TTC549 (cell line): ENCODE results near the gene LEO1.
"Not testable (repeated sequence)": the region's sequence is repeated elsewhere in the genome, so short reads cannot be mapped to it uniquely, and the experiment has no call there.

Source experiments
- FAIRE-seq: peaks from 2 replicates; lab custom pipeline; 2012; peaks lifted over from hg19 to GRCh38; lab: Jason Lieb, UNC

The LEO1 gene

GRCh38 chr15:52003089-52003488 is 31.5 kb upstream of the LEO1 start:
- FAIRE-seq: not testable (repeated sequence)

- no peak for FAIRE-seq
Observed at GRCh38 chr15:52002351-52002750, 30.8 kb upstream of the LEO1 start.

DNA sequence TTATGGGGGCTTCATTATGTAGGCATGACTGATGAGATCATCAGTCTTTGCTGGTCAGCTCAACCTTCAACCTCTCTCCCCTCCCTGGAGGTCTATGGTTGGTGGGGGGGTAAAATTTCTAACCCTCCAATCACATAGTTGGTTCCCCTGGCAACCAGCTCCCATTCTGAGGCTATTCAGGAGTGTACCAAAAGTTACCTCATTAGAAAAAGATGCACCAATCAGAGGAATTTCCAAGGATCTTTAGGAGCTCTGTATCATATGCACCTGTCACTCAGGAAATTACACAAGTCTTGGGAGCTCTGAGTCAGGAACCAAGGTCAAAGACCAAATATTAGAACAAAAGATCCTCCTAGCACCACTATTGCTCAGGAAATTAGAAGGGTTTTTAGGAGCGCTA is 21.4 kb upstream of the LEO1 start:
- FAIRE-seq: no peak

- FAIRE-seq: no peak
Observed at GRCh38 chr15:51991141-51991540, 19.6 kb upstream of the LEO1 start.

- no peak for FAIRE-seq
Observed at GRCh38 chr15:51982770-51983103, 11.2 kb upstream of the LEO1 start.

- peak; percentile 41 for FAIRE-seq
Observed at GRCh38 chr15:51982013-51982769, 10.6 kb upstream of the LEO1 start.

GRCh38 chr15:51973775-51974174 is 2.2 kb upstream of the LEO1 start:
- FAIRE-seq: no peak

DNA sequence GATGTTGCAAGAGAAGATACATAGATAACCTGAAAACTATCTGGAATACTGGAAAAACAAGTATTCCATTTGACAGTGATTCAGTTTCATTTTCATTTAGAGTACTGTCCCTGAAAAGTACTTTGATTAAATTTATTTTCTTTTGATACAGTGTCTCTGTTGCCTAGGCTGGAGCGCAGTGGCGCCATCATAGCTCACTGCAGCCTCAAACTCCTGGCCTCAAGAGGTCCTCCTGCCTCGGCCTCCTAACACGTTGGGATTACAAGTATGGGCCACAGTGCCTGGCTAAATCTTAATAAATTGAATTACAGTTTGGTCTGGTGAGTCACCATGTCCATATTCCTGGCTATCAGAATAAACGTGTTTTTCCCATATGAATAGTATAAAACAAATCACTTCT is 1.6 kb upstream of the LEO1 start:
- FAIRE-seq: no peak

GRCh38 chr15:51971032-51971374 is 575 bp downstream of the LEO1 start:
- FAIRE-seq: no peak

- no peak for FAIRE-seq
Observed at GRCh38 chr15:51970132-51970817, 1.3 kb downstream of the LEO1 start.

DNA sequence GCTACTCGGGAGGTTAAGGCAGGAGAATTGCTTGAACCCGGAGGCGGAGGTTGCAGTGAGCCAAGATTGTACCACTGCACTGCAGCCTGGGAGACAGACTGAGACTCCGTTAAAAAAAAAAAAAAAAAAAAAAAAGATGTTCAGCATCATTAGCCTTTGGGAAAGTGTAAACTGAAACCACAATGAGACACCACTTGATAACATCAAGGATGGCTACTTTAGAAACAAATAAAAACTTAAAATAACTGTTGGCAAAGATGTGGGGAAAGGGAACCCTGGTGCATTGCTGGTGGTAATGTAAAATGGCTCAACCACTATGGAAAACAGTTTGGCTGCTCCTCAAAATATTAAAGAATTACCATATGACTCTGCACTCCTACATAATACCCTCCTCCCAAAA is 1.9 kb downstream of the LEO1 start:
- no peak for FAIRE-seq

DNA sequence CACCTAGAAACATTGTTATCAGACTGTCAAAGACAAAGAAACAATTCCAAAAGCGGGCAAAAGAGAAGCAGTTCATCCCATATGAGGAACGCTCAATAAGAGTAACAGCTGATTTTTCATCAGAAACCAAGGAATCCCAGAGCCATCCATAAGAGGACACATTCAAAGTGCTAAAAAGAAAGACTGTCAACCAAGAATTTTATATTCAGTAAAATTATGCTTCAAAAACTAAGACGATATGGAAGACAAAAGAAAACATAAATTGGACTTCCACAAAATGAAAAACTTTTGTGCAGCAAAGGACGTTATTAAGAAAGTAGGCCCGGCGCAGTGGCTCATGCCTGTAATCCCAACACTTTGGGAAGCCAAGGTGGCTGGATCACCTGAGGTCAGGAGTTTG is 4.0 kb downstream of the LEO1 start:
- no peak for FAIRE-seq

DNA sequence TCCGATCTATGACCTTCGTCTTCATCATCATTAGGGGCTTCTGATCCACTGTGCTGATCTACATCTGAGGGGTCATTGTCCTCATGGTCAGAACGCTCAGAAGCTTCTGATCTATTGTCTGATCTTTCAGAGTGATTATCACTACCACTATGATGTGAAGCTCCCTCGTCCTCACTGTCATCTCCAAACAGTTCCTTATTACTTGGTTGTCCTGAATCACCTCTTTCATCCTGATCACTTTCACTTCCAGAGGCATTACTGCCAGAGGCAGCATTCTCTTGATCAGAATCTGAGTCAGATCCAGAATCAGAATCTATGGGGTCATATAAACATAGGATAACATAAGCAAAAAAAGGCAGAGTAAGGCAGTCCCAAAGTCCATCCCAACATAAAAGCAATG is 5.4 kb downstream of the LEO1 start:
- no peak for FAIRE-seq

- FAIRE-seq: no peak
Observed at GRCh38 chr15:51965691-51966090, 5.9 kb downstream of the LEO1 start.

- FAIRE-seq: no peak
Observed at GRCh38 chr15:51955504-51955903, 16.1 kb downstream of the LEO1 start.

GRCh38 chr15:51952805-51953204 is 18.8 kb downstream of the LEO1 start:
- FAIRE-seq: no peak

GRCh38 chr15:51947124-51947523 is 24.5 kb downstream of the LEO1 start:
- no peak for FAIRE-seq

- FAIRE-seq: no peak
Observed at GRCh38 chr15:51939216-51939615, 32.4 kb downstream of the LEO1 start.

DNA sequence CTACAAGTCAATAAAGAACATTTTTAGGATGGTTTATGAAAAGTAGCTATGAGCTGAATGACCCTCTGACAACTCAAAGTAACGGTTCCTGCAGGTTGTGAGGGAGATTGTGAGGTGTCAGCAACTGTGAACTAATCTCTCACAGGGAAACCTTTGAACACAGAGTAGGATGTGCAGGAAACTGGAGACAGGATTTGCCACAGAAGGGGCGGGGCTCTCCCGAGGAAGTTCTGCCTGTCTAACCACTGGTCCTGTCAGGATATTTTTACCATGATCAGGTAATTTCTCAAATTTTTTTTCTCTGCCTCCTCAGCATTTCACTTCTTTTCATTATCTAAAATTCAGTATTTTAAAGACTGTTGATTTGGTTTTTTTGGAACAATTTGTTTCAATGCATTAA is 33.3 kb downstream of the LEO1 start:
- no peak for FAIRE-seq

GRCh38 chr15:51936105-51936478 is 35.5 kb downstream of the LEO1 start:
- no peak for FAIRE-seq

GRCh38 chr15:51935466-51936104 is 36.0 kb downstream of the LEO1 start:
- FAIRE-seq: no peak

DNA sequence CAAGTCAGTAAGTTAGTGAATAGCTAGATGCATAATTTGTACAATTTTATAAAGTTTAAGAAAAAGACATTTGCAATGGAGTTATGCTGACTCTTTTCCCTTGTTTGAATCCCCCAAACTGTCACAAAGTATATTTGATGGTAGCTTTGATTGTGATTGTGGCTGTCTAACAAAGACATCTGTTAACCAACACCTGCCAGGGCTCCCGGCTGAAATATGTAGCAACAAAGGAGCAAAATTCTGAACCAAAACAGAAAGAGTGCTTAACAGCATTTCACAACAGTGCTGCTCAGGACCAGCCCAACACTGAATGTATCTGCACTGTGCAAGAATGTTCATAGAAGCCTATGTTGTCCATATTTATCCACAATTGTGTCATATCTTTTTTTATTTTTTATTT is 39.4 kb downstream of the LEO1 start:
- no peak for FAIRE-seq

- FAIRE-seq: no peak
Observed at GRCh38 chr15:51931638-51932037, 39.9 kb downstream of the LEO1 start.

- FAIRE-seq: no peak
Observed at GRCh38 chr15:51931016-51931415, 40.6 kb downstream of the LEO1 start.
